GM19025 (cell line): ENCODE data around the gene VPS18.

Experiments used
- ATAC-seq: cut with Tn5 transposase; IDR thresholded peaks from one replicate; pipeline ENCODE4 v1.9.1; 2021; ENCODE audit warnings: mild to moderate bottlenecking, low read depth, moderate library complexity; ENCODE audit not compliant: unreplicated experiment

VPS18 gene

GRCh38 chr15:40899536-40900207, 5.4 kb downstream of the VPS18 start:
- no peak for ATAC-seq

GRCh38 chr15:40900256-40901052, 6.2 kb downstream of the VPS18 start:
- no peak for ATAC-seq

GRCh38 chr15:40901053-40901443, 6.8 kb downstream of the VPS18 start:
- ATAC-seq, result no peak

- ATAC-seq, result no peak
Measured at GRCh38 chr15:40902605-40903561, 8.6 kb downstream of the VPS18 start.

- ATAC-seq, result no peak
Measured at GRCh38 chr15:40904552-40905201, 10.4 kb downstream of the VPS18 start.

GRCh38 chr15:40906091-40906990, 12.1 kb downstream of the VPS18 start:
- ATAC-seq, result peak; percentile 70

- no peak for ATAC-seq
Measured at GRCh38 chr15:40906991-40907802, 12.9 kb downstream of the VPS18 start.

GRCh38 chr15:40908095-40908494, 13.8 kb downstream of the VPS18 start:
- no peak for ATAC-seq

- no peak for ATAC-seq
Measured at GRCh38 chr15:40909662-40910630, 15.7 kb downstream of the VPS18 start.

- ATAC-seq, result no peak
Measured at GRCh38 chr15:40911141-40911540, 16.9 kb downstream of the VPS18 start.

- no peak for ATAC-seq
Measured at GRCh38 chr15:40911693-40912092, 17.4 kb downstream of the VPS18 start.

- no peak for ATAC-seq
Measured at GRCh38 chr15:40912478-40912877, 18.2 kb downstream of the VPS18 start.

GRCh38 chr15:40914013-40914412, 19.8 kb downstream of the VPS18 start:
- no peak for ATAC-seq

GRCh38 chr15:40914486-40914885, 20.2 kb downstream of the VPS18 start:
- ATAC-seq, result no peak

- no peak for ATAC-seq
Measured at GRCh38 chr15:40915116-40915661, 20.9 kb downstream of the VPS18 start.

GRCh38 chr15:40915679-40916078, 21.4 kb downstream of the VPS18 start:
- no peak for ATAC-seq

- ATAC-seq, result no peak
Measured at GRCh38 chr15:40917585-40917984, 23.3 kb downstream of the VPS18 start.
